ENCODE data around the gene WBP2.

WBP2 gene

DNA sequence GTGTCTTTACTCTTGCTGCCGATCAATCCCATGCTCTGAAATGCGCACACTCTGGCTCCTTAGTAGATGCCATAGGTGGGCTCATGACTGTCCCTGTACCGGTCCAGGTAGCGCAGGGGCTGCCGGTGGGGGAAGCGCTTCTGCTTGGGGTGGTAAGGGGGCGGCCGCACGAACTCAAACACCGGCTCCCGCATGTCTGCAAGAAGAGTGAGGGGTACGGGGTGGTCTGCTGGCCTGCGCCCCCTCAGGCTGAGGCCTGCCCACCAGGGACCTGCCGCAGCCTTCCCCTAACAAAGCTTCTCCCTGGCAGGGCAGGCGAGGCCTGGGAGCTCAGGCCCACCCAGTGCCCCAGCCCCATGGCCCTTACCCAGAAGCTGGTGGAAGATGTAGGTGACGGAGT, 43.7 kb upstream of the WBP2 start:
- in situ Hi-C loops (cut with MboI; ENCODE audit: low sequenced_read_pairs, unreplicated experiment) = no loop called here
- TF ChIP-seq, protein P1, sequence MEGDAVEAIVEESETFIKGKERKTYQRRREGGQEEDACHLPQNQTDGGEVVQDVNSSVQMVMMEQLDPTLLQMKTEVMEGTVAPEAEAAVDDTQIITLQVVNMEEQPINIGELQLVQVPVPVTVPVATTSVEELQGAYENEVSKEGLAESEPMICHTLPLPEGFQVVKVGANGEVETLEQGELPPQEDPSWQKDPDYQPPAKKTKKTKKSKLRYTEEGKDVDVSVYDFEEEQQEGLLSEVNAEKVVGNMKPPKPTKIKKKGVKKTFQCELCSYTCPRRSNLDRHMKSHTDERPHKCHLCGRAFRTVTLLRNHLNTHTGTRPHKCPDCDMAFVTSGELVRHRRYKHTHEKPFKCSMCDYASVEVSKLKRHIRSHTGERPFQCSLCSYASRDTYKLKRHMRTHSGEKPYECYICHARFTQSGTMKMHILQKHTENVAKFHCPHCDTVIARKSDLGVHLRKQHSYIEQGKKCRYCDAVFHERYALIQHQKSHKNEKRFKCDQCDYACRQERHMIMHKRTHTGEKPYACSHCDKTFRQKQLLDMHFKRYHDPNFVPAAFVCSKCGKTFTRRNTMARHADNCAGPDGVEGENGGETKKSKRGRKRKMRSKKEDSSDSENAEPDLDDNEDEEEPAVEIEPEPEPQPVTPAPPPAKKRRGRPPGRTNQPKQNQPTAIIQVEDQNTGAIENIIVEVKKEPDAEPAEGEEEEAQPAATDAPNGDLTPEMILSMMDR (IDR thresholded peaks at IDR 0.05; ENCODE audit: borderline replicate concordance, control extremely low read depth, extremely low read depth, insufficient read depth, missing control alignments) = no peak
- no peak for DNase-seq (ENCODE audit: low spot score)

DNA sequence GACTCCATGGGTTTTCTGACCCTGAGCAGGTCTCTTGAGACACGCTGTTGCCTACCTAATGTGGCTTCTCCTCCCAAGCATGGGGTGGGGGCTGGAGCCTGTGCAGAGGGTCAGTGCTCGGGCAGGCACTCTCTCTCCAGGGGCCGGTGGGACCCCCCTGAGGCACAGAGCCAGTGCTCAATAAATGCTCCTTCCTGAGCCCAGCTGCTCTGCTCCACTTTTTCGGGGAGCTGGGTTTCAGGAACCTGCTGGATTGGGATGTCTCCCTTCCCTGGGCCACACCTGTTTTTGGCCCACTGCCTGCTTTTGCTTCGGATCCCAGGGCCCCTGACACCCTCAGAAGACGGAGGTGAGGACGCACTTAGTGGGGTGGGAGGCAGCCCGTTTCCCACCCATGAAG, 42.9 kb upstream of the WBP2 start:
- TF ChIP-seq, protein P1 (IDR thresholded peaks at IDR 0.05; ENCODE audit: borderline replicate concordance, control extremely low read depth, extremely low read depth, insufficient read depth, missing control alignments) = no peak
- in situ Hi-C loops (cut with MboI; ENCODE audit: low sequenced_read_pairs, unreplicated experiment) = no loop called here
- no peak for DNase-seq (ENCODE audit: low spot score)

DNA sequence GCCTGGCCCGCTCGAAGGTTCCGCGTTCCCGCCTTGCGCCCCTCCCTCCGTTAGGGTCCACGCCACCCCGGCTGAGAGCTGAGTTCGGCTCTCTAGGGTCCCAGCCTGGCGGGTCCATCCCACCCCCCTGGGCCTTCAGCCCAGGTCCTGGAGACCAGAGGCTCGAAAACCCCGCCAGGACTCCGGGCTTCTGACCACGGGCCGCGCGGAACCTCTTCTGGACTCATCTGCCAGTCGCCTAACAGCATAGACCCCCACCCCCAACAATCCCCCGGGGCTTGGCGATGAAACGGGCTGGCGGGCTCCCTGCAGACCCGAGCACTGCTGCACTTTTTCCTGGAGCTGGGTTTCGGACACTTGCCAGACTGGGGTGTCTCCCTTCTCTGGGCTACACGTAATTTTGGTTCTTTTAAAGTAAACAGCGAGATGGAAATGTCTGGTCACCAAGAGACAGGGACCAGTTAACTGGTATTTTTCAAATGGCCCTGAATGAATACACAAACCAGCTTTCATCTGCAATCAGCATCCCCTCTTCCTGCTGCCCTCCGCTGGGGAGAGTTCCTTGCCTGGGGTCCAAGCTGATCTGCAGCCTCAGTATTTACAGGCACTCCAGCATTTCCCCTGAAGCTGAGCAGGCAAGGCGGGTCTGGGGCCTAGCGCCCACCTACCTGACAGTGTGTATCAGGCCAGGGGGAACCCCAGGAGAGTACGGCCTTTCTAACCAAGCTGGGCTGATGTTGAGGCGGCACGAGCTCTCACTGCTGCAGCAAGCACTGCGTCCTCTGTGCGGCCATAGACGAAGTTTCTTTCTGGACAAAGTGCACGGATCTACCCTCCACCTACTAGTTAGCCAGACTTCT, 42.3 kb upstream of the WBP2 start:
- TF ChIP-seq, protein P1 (IDR thresholded peaks at IDR 0.05; ENCODE audit: borderline replicate concordance, control extremely low read depth, extremely low read depth, insufficient read depth, missing control alignments) = no peak
- in situ Hi-C loops (cut with MboI; ENCODE audit: low sequenced_read_pairs, unreplicated experiment) = no loop called here
- no peak for DNase-seq (ENCODE audit: low spot score)

DNA sequence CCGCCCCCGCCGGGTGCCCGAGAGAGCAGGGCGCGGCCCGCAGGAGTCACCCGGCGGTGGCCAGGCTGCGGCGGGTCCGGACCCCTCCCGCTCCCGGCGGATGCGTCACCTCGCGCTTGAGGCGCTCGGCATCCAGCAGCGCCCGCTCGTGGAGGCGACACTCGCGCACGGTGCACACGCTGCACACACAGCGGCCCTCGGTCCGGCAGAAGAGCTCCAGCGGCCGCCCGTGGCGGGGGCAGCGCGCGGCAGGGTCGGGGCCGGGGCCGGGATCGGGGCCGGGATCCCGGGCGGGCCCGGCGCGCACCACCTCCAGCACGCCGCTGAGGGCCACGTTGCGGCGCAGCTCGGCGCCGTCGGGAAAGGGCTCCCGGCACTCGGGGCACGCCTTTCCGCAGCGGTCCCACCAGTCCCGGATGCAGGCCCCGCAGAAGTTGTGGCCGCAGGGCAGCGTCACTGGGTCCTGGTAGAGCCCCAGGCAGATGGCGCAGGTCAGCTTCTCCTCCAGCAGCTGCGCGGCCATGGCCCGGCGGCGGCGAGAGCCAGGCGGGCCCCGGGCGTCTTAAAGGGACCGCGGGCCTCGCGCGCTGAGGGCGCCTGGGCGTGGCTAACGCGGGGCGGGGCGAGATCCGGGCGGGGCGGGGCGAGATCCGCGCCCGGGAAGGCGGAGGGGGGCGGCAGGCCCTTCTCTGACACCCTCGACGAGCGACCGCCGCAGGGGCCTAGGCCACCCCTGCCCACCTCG, 41.5 kb upstream of the WBP2 start, which contains the start of gene TRIM65:
TRIM65 (minus strand) TSS at position 537 of the 745 bp plus-strand sequence; CDS start at position 523, 14 bp downstream.
- in situ Hi-C loops (cut with MboI; ENCODE audit: low sequenced_read_pairs, unreplicated experiment) = no loop called here
- TF ChIP-seq, protein P1 (IDR thresholded peaks at IDR 0.05; ENCODE audit: borderline replicate concordance, control extremely low read depth, extremely low read depth, insufficient read depth, missing control alignments) = peak; percentile 71
- DNase-seq (ENCODE audit: low spot score) = peak; percentile 94

DNA sequence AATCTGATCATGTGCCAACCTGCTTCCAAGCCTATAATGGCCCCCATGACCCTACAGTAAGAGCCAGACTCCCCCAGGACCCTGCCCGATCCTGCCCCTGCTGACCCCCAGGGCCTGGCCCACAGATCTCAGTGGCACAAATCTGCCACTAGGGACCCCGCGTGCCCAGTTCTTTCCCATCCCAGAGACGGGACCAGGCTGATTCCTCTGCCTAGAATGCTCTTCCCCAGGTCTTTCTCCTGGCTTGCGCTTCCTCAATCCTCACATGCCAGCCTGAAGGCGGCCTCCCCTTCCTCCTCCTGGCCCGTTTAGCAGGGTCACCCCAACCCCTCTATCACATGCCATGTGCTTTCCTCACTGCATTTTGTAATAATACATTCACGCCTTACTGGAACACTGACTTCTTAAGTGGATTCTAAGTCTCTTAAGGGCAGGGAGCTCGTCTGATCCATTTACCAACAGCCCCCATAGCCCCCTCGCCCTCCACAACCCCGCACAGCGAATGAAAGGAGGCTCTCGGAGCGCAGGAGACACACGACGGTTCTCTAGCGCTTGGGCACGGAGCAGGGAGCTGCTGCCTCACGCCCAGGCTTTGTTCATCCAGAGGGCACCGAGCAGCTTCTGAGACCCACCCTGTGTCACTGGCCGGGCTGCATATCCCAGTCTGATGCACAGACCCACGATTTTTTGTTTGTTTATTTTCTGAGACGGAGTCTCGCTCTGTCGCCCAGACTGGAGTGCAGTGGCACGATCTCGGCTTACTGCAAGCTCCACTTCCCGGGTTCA, 40.4 kb upstream of the WBP2 start:
- in situ Hi-C loops (cut with MboI; ENCODE audit: low sequenced_read_pairs, unreplicated experiment) = no loop called here
- DNase-seq (ENCODE audit: low spot score) = no peak
- TF ChIP-seq, protein P1 (IDR thresholded peaks at IDR 0.05; ENCODE audit: borderline replicate concordance, control extremely low read depth, extremely low read depth, insufficient read depth, missing control alignments) = no peak

Measured in GM13976 (cell line).